ENCODE results near the gene P3H1. TPM values are rescaled to one million over a fixed set of nuclear protein-coding genes. Genes with fewer than 3 reads are reported as not detected.

The P3H1 gene
- total RNA-seq, 4 donors from 2014 or later = 20.4 to 44.1 (median 29.4) TPM

DNA sequence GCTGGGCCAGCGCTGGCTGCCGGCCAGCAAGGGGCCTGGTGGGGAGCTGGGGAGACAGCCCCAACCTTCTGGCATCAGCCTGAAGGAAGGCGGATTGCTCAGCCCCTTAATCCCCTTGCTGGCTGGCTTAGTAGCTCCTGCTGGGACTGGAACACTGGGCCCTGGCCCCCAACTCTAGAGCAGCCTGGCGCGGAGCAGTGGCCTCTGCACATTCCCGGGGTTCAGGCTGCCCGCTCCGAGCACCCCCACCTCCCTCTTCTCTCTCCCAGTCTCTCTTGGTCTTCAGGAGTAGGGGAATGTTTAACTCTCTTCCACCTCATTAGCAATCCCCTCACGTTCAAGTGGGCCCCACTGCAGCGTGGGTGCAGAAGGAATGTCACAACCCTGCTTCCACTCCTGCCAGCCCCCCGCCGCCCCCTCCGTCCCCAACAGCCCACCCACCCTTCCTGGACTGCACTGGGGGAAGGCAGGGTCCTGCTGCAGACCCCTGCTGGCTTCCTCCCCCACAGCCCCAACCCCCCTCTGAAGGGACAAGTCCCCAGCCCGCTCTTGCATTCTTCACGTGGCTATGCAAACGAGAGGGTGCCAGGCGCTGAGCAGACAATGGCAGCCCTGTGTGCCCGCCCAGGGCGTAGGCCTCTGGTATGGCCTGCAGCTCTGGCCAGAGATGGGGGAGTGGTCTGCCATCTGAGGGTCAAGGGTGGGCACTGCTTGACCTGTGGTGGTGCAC, 25.8 kb downstream of the P3H1 start:
- DNase-seq (ENCODE audit: low spot score) (no peak), ATAC-seq (ENCODE audit: low FRiP score) (no peak)

GRCh38 chr1:42739753-42740700, 26.8 kb downstream of the P3H1 start, which contains the start of gene CLDN19:
TSS of gene CLDN19 (minus strand) at chr1:42740236. CDS start at chr1:42740063, 173 bp downstream.
- no peak for TF ChIP-seq CTCF (IDR thresholded peaks at IDR 0.05)
- DNase-seq (ENCODE audit: low spot score) (no peak), ATAC-seq (ENCODE audit: low FRiP score) (no peak)

More for the DNA sequence above, 25.8 kb downstream of the P3H1 start:
- no peak for TF ChIP-seq CTCF (IDR thresholded peaks at IDR 0.05)

- ATAC-seq (ENCODE audit: low FRiP score) (no peak), DNase-seq (ENCODE audit: low spot score) (no peak)
- no peak for TF ChIP-seq CTCF (IDR thresholded peaks at IDR 0.05)
These were observed 28.1 kb downstream of the P3H1 start for GRCh38 chr1:42738678-42739226.

DNA sequence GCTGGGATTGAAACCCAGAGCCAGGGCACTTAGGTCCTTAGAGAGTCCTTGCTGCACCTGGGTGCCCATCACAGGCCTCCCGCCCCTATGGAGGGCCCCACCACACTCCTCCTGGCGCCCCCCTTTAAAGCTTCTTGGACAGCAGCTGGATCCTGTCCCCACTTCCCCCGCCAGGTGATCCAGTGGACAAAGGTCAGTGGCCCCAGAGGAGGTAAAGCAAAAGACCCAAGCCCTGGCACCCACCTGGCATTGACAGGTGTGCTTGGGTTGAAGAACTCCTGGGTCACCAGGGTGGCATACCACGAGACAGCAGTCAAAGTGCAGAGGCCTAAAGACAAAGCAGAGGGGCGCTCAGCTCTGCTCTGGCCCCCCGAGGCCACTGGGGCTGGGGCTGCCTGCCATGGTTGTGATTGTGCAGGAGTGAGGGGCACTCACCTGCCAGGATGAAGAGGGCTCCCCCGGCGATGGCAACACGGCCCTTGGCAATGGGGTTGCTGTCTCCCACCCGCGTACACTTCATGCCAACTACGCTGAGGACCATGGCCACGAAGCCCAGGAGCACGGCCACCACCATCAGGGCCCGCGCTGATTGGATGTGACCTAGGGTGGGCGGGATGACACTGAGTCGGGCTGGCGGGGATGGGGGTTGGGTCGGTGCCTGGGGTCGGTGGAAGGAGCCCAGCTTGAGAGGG, 28.7 kb downstream of the P3H1 start:
- ATAC-seq (ENCODE audit: low FRiP score) = no peak
- no peak for DNase-seq (ENCODE audit: low spot score)

GRCh38 chr1:42737257-42737656, 29.6 kb downstream of the P3H1 start:
- no peak for DNase-seq (ENCODE audit: low spot score)
- TF ChIP-seq CTCF (IDR thresholded peaks at IDR 0.05) = no peak
- no peak for ATAC-seq (ENCODE audit: low FRiP score)

More for the DNA sequence above, 28.7 kb downstream of the P3H1 start:
- TF ChIP-seq CTCF (IDR thresholded peaks at IDR 0.05) = no peak

GRCh38 chr1:42736571-42737200, 30.1 kb downstream of the P3H1 start:
- DNase-seq (ENCODE audit: low spot score) = no peak
- no peak for ATAC-seq (ENCODE audit: low FRiP score)
- no peak for TF ChIP-seq CTCF (IDR thresholded peaks at IDR 0.05)
